ENCODE measurements around the gene HOXD9. TPM values are rescaled to one million over a fixed set of nuclear protein-coding genes. Genes with fewer than 3 reads are reported as not detected.

Gene HOXD9
- polyA plus RNA-seq, 1 donor (not counting 4 experiments of a cell fraction or from before 2014, with no cell fraction given), result not detected

DNA sequence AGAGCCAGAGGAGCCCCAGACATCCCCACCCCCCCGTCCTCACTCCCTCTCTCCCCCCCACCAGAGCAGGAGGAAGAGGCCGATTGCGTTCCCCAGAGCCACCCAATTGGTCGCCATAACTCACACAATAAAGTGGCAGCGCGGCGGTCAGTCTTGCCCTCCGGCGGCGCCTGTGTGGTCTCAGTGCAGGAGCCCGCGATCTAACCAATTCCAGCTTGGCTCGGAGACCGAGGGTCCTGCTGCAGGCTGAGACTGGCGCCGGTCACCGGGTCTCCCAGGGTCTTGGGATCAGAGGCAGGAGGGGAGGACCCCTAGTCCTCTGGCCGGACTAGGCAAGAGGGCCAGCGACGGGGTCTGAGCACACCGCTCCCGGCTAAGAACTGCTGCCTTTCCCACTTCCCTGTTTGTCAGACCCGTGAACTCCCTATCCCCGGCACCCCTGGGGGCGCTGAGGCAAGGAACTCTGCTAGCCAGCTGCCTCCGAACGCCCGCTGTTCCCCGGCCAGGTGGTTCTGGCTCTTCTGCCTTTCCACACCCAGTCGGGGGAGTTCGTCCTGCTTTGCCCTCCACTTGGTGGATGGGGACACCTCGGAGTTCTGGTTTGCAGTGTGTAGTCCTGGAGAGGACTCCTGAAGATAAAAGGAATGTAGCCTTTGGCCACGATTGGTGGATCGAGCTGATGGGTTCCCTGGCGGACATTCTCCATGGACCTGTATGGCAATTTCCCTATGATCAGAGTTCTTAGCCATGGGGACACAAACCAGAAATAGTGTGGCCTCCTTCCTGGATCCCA, 24.0 kb upstream of the HOXD9 start:
- FAIRE-seq (no peak), DNase-seq (ENCODE audit: low read depth, low spot score) (no peak)
- H3K79me2 ChIP-seq (ENCODE audit: control insufficient read depth, insufficient read depth, low read length), result no peaks in the 10 kb centered on the region
- dilution Hi-C loops (cut with MboI; ENCODE audit: extremely low pct_ligation_motif_present, low sequenced_read_pairs), result no loop called here
- peaks cover 99% of the 10 kb centered on the region for H3K27me3 ChIP-seq (ENCODE audit: control insufficient read depth, extremely low read depth, insufficient read depth, low read length)
- H3K9me1 ChIP-seq (ENCODE audit: control insufficient read depth, extremely low read depth, insufficient read depth, low read length), result no peaks in the 10 kb centered on the region
- no peak overlapping the region for H3K4me3 ChIP-seq (ENCODE audit: control insufficient read depth in 2 of 3, extremely low read depth in 1 of 3, insufficient read depth in 2 of 3, low read depth in 1 of 3, low read length in 3 of 3)
- TF ChIP-seq CTCF (optimal IDR thresholded peaks at IDR 0.05 in 1 of 3, IDR thresholded peaks at IDR 0.05 in 1 of 3, conservative IDR thresholded peaks at IDR 0.05 in 1 of 3; ENCODE audit: extremely low read depth in 1 of 3, insufficient read depth in 2 of 3, low read length in 3 of 3), result no peak
- no peak for TF ChIP-seq EZH2 (IDR thresholded peaks at IDR 0.05; ENCODE audit: low read length)
- no peak overlapping the region for H3K27ac ChIP-seq (ENCODE audit: control insufficient read depth, insufficient read depth, low read length)
- no peak overlapping the region for H3K4me2 ChIP-seq (ENCODE audit: control insufficient read depth, extremely low read depth, insufficient read depth, low read depth, low read length)
- peaks cover 3% of the 10 kb centered on the region for H4K20me1 ChIP-seq (ENCODE audit: control insufficient read depth, extremely low read depth, insufficient read depth, low read length)
- peaks cover 1% of the 10 kb centered on the region for H3K9me3 ChIP-seq (ENCODE audit: control insufficient read depth, low read depth, low read length)
- no peak overlapping the region for H3K9ac ChIP-seq (ENCODE audit: control insufficient read depth, extremely low read depth, insufficient read depth, low read length)
- no peak overlapping the region for H2AFZ ChIP-seq (ENCODE audit: control insufficient read depth, low read length)
- no peaks in the 10 kb centered on the region for H3K36me3 ChIP-seq (ENCODE audit: control insufficient read depth in 2 of 2, extremely low read depth in 1 of 2, insufficient read depth in 2 of 2, low read length in 2 of 2)
- peaks cover 2% of the 10 kb centered on the region for H3K4me1 ChIP-seq (ENCODE audit: control insufficient read depth, extremely low read depth, insufficient read depth, low read length)

GRCh38 chr2:176099159-176099727, 23.3 kb upstream of the HOXD9 start:
- Histone ChIP-seq H3K9me1 (ENCODE audit: control insufficient read depth, extremely low read depth, insufficient read depth, low read length) (no peaks in the 10 kb centered on the region), H3K4me3 (ENCODE audit: control insufficient read depth in 2 of 3, extremely low read depth in 1 of 3, insufficient read depth in 2 of 3, low read depth in 1 of 3, low read length in 3 of 3) (no peak overlapping the region), H3K9ac (ENCODE audit: control insufficient read depth, extremely low read depth, insufficient read depth, low read length) (no peak overlapping the region), H3K36me3 (ENCODE audit: control insufficient read depth in 2 of 2, extremely low read depth in 1 of 2, insufficient read depth in 2 of 2, low read length in 2 of 2) (no peaks in the 10 kb centered on the region), H3K27me3 (ENCODE audit: control insufficient read depth, extremely low read depth, insufficient read depth, low read length) (peaks cover 99% of the 10 kb centered on the region), H4K20me1 (ENCODE audit: control insufficient read depth, extremely low read depth, insufficient read depth, low read length) (peaks cover 3% of the 10 kb centered on the region), H3K4me2 (ENCODE audit: control insufficient read depth, extremely low read depth, insufficient read depth, low read depth, low read length) (no peak overlapping the region), H3K79me2 (ENCODE audit: control insufficient read depth, insufficient read depth, low read length) (no peaks in the 10 kb centered on the region), H3K27ac (ENCODE audit: control insufficient read depth, insufficient read depth, low read length) (no peak overlapping the region), H3K4me1 (ENCODE audit: control insufficient read depth, extremely low read depth, insufficient read depth, low read length) (peaks cover 5% of the 10 kb centered on the region), H3K9me3 (ENCODE audit: control insufficient read depth, low read depth, low read length) (no peaks in the 10 kb centered on the region), H2AFZ (ENCODE audit: control insufficient read depth, low read length) (no peak overlapping the region)
- no peak for TF ChIP-seq EZH2 (IDR thresholded peaks at IDR 0.05; ENCODE audit: low read length)
- DNase-seq (ENCODE audit: low read depth, low spot score), result no peak
- dilution Hi-C loops (cut with MboI; ENCODE audit: extremely low pct_ligation_motif_present, low sequenced_read_pairs), result no loop called here
- FAIRE-seq, result no peak
